Activated CD4-positive, alpha-beta T cell treated with anti-CD3 and anti-CD28 coated beads, Interleukin-2, Interleukin-6, amounts not matched to agents 100 ng/mL and 50 ng/mL, durations not matched to agents 16 hours and 8 hours (primary cell): ENCODE results near the gene NOS1AP.
"Not testable (repeated sequence)": the region's sequence is repeated elsewhere in the genome, so short reads cannot be mapped to it uniquely, and the experiment has no call there.

Source experiments
- DNase-seq: peaks from one replicate; pipeline ENCODE4 v3.0.0-alpha.2; 2020

NOS1AP gene

DNA sequence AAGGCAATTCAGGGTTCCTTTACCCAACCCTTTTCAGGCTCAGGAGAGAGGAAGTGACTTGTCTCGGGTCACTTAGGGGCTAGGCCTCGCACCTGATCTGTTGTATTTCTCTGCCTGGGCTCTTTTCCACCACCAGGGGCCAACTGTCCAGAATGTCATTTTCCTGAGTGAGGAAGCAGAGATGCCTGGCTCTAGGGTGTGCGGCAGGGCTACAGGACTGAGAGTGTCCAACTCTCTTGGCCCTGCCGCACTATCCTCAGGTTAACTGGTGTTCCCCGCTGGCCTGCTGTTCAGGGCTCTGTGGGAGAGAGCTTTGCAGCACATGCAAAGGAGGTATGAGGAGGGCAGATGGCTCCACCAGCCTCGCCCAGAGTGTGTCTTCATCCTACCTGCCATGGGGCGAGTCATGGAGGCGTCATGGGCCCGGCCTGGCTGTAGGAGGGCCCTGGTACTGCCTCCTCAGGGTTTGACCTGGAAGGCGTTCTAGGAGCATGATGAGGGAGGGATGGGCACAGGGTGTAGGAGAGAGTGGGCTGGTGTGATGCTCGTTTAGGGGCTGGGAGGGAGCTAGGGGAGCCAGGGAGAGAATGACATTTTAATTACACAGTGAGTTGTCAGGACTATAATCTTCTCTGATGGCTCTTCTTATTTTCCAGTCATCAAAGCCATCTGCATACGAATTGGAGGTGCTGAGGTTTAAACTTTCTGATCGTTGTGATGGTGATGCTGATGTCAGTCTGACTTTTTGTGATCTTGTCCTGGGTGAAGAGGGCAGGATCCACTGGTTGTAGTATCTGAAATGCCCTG is 128.3 kb downstream of the NOS1AP start:
- no peak for DNase-seq

DNA sequence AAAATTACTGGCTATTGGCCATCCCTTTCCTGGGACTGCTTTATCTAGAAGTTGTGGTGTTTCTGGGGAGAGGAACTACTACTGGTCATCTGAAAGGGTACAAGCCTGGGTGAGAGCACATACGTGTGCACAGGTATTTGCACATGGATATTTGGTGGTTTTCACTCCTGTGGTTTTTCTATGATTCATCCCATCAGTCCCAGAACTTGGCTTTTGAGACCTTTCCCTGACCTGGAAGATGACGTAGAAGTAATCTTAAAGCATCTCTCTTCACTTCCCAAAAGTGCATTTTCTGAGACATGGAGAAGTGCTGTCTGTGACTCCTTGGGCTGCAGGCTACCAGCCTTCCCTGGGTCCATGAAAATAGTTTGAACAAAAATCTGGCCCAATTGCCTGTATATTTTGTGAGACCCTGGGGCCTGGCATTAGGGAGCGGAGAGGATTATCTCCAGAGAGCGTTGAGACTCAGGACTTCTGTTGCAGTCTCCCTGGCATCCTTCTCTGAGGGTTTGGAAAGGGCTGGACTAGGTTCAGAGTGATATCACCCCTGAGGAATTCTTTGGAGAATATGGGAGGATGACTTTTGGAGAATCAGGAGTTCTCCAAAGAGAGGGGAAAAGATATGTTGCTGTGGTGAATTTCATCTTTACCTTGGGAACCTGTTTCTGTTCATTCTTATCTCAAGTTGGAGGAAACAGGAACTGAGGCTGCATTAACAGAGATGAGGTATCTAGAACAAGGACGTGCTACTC is 130.8 kb downstream of the NOS1AP start:
- no peak for DNase-seq

DNA sequence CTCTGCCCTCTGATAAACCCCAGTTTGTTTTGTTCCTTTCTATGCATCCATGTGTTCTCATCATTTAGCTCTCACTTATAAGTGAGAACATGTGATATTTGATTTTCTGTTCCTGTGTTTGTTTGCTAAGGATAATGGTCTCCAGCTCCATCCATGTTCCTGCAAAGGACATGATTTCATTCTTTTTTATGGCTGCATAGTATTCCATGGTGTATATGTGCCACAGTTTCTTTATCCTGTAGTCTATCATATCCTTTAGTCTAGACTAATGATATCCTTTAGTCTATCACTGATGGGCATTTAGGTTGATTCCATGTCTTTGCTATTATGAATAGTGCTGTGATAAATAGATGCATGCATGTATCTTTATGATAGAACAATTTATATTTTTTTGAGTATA is 131.6 kb downstream of the NOS1AP start:
- not testable (repeated sequence) for DNase-seq

DNA sequence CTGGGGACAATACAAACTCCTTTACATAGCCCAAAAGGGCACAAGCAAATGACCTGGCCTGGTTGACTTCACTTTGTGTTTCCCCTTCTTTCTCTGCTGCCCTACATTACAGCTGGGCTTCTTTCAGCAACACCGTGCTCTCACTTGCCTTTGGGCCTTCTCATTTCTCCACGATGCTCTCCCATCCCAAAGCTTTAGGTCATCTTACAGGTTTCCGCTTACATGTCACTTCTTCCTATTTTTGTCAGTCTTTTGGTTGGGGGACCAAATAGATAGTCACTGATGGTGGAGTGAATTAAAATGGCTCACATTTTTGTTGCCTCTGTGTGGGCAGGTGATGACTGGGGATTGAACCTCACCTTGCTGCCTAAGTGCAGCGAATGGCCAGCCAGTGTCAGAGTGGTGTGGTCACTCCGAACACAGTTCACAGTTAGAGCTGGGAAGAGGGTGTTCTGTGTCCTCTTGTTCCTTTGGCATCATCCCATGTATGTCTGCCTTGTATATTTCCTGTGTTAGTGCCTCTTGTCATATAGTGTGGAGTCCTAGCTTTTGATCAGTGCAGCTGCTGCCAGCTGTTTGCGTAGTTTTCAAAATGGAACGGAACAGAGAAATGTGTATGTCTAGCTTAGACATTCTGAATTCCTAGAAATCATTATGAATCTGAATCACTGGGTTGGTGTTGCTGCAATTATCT is 134.8 kb downstream of the NOS1AP start:
- no peak for DNase-seq

DNA sequence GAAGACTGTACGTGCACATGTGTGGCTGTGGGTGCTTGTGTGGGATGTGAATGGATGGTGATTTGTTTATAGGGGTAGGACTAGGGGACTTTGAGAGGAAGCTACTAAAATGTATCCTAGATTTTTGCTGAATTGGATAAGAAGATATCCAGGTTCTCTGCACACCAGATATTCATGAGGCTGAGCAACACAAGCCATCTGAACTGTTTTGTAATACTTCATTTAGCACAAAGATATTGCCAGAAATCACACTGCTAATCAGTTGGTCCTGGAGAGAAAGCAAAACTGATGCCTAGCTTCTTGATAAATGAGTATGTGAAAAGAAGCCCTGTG is 135.3 kb downstream of the NOS1AP start:
- no peak for DNase-seq

DNA sequence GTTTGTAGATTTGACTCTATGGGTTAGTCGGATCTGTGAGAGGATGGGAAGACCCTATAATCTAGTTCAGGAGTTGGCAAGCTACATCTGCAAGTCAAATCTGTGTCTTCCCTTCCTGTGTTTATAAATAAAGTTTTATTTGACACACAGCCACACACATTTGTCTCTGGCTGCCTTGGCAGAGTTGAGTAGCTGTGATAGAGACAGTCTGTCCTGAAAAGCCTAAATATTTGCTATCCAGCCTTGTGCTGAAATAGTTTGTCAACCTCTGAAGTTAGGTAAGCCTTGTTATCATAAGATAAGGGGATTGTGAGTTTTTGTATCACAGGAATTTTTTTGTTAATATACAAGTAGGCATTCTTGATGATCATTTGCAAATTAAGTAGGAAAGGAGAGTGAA is 136.8 kb downstream of the NOS1AP start:
- no peak for DNase-seq

DNA sequence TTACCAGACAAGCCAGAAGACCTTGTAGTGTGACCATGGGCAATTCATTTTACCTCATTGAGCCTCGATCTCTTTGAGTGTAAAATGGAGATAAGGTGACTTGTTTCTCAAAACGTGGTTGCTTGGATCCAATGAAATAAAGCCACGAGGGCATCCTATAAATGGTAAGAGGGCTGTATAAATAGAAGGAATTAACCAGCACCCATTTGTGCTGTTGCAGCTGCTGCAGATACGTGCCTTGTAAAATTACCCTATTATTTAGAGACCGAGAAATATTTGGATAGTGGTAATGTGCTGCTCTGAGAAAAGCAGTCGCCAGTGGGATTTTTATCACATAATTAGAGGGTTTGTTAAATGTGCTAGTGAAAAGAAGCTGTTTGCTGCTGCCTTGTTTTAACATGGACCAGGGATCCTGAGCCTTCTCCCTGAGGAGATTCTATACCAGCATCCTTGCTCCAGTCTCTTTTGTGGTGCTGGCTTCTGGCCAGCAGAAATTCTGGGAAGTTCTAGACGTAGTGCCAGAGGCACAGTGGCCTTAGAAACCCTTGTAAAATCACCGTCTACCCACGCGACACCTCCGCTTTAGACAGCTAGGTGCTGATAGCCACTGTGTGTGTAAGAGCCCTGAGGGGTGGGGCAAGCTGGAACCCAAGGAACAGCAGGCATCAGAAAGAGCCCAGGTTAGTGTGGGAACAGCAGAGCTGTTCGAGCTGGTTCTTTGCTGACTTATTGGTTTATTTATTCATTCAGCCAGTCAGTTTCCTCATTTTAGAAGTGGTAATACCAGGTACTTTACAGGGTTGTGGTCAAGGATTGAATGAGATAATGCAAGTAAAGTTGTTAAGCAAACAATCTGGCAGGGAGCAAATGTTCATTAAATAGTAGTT is 137.5 kb downstream of the NOS1AP start:
- no peak for DNase-seq

DNA sequence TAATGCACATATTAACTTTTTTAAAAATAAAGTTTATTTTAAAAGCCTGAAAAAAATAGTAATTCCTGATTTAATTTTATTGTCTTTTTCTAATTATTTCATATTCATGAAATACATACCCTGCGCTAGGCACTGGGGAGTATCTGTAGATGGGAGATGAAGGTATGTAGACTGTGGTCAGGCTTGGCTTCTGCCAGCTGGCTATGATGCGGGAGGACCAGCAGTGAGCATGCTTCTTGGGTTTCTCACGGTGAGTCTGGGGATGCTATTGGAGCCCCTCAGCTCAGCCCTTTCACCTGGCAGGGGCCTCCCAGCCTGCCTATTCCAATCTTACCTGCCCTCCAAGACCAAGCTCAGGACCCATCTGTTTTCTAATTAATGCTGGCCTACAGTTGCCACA is 138.4 kb downstream of the NOS1AP start:
- DNase-seq, result no peak

DNA sequence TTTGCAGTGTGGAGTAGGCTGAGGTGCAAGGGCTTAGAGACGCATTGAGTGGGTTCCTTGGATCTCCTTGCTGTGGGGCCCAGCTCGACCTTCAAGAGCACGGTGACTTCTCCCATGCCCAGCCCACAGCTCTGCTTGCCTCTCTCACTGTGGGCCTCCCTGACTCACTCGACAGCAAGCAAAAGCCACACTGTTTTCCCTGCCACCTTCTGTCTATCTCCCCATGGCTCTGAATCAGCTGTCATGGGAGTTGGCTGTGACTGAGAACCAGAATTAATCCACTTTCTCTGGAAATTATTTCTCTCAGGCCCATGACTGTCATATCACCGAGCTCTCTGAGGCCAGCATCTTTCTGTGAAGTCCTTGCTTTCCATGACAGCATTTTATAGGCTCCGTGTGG is 140.7 kb downstream of the NOS1AP start:
- no peak for DNase-seq

DNA sequence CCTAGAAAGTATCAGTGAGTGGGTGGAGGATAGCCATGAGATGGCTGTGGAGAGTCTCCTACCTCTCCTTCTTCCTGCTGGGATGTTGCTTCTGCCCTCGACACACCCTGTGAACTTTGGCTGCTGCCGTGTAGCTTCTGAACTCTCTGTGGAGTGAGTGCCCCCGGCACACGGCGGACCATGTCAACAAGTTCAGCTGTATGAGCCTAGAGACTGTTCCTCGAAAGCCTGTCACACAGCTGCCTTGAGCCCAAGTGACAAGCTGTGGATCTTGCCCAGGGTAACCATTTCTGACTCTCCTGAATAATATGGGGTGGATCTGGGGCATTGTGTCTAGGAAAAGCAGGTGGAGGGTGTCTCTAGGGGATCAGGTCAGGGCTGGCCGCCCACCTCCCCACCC is 143.2 kb downstream of the NOS1AP start:
- no peak for DNase-seq

DNA sequence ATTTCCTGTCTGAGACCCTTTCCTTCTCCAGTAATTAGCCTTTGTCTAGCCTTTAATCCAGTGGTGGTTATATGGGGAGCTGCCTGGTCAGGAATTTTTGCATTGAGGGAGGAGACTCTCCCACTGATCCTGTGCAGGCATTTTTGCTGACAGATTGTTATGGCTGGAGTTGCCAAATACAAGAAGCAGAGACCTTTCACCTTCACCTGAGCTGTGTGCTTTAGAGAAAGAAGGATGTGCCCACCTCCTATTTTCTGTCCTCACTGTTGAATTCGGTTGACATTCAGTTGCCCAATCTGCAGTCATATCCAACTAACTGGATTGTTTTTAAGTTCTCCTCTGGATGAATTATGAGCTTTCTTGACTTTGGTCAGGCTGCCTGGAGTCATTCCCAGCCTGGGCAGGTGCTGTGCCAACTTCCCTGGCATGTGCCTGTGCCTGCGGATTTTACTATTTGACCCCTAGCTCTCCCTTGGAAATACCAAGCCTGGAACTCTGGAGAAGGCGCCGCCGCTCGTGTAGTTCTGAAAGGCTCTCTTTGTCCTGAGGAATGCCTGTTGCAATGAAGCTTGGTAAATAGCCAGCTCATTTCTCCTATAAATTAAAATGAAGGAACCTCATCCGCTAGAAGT is 143.9 kb downstream of the NOS1AP start:
- DNase-seq, result no peak

DNA sequence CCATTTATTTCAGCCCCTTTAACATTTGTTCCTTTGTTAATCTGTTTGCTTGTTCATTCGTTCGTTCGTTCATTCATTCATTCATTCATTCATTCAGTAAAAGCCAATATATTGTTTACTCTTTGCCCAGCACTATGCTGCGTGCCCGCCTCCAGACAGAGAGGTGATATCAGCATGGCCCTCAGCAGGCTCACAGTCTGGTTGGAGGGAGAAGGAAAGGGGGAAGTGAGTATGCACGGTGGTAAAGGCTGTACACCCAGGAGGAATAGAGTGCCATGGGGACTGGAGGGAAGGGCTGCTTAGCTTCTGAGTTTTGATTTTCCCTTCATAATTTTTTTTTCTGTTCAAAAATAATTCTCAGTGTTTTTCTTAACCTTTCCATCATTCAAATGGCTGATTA is 144.7 kb downstream of the NOS1AP start:
- no peak for DNase-seq

DNA sequence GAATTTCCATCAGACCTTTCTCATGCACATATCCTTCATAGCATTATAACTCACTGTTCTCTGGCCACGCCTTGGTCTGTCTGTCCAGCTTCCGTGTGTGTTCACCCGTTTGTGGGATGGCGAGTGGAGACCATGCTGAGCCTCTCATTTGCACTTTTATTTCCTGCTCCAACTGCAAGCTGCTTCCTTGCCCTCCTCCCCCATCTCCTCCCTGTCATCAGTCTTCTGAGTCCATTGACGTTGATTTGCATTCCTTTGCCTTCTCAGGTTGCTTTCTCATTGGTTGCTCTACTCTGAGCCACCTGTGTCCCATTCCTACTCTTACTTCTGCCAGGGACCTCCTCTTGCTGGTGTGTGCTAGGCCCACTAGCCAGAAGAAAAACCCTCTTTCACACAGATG is 146.4 kb downstream of the NOS1AP start:
- DNase-seq, result no peak

DNA sequence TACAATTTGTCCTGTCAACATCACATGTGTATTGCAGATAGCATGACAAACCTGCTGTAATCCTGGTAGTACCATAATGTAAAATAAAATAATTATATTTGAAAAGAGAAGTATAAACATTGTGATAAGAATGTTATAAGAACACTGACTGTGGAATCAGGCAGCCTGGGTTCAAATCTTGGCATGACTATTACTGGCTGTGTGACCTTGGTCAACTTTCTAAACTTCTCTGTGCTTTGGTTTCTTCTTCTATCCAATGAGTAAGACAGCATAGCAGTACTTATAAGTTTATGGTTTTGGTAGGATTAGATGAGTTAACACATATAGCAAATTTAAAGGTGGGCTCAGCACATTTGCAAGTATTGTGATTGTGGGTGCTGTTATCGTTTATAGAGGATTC is 147.1 kb downstream of the NOS1AP start:
- DNase-seq, result no peak

DNA sequence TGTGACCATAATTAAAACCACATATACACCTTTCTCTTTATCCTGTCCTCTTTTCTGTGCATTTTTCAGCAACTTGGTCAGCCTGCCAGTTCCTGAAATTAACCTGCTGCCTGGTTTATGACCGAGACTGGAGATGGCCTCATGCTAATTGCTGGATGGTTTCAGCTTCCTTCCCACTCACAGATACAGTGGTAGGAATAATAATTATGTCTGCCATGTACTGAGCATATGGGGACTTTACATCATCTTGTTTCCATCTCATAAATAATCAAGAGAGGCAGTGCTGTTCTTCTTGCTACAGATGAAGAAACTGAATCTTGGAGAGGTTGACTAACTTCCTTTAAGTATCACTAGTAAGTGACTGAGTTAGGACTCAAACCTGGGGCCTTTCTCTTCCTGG is 148.2 kb downstream of the NOS1AP start:
- no peak for DNase-seq

DNA sequence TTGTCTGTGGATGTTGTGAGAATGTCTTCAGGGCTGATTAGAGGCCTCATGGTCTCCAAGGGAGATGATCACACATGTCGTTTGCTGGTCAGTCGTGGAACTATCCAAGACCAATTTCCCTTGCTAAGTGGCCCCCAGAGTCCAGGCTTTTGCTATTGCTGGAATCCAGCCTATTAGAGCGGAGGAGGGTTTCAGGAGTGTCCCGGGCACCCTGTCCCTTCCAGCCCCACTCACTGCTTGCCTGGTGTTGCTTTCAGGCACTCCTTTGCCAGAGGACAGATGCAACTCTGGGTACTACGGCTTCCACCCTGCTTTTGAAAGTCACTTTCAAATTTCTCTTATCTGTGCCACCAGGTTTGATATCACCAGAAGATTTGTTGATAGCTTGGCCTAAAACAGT is 149.1 kb downstream of the NOS1AP start:
- DNase-seq, result no peak

DNA sequence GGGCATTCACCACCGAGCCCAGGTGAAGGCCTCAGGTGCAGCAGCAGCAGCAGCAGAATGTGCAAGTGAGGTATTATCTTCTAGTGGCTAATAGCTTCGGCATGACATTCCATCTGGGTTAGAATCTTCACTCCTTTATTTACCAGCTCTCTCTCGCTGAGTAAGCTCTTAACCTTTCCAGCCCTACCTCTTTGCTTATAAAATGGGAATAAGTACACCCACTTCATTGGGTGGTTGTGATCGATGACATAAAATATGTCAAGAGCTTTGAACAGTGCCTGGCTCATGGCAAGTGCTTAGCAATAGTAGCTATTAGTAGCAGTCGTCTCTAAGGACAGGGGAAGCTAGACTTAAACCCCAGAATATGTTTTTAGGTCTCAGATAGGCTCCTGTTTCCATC is 149.5 kb downstream of the NOS1AP start:
- DNase-seq, result no peak

DNA sequence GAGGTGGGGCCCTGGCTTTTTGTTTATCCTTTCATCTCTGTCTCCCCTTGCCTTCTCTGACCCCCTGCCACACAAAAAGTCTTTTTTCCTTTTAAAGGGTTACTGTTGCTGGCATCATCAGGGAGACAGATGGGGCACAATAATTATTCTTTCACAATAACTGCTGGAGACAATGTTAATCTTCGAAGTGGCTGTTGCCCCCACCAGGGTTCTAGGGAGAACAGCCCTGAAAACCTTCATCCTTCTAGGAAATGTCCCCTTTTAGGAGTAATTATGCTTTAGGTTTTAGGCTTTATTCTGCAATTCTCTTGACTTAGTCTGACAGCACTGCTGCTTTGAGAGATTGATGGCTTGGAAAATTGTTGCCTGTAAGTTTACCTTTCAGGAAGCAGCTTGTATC is 150.0 kb downstream of the NOS1AP start:
- DNase-seq, result no peak

DNA sequence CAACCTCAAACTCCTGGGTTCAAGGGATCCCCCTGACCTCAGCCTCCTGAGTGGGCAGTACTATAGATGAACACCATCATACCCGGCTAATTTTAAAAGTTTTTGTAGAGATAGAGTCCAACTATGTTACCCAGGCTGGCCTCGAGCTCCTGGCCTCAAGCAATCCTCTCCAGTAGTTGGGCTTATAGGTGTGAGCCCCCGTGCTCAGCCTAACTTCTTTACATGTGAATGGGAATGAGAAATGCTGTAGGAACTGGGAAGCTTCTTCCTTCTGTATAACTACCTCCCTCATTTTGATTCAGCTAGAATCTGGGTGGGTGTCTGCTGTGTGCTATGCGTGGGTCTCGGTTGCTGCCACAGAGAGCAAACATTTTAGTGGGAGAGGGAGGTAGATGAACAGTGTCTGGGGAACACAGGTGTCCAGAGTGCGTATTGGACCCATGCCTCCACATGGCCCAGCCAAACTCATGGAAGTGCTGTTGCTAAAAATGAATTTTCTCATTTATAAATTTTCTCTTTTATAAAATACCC is 150.6 kb downstream of the NOS1AP start:
- DNase-seq, result no peak

DNA sequence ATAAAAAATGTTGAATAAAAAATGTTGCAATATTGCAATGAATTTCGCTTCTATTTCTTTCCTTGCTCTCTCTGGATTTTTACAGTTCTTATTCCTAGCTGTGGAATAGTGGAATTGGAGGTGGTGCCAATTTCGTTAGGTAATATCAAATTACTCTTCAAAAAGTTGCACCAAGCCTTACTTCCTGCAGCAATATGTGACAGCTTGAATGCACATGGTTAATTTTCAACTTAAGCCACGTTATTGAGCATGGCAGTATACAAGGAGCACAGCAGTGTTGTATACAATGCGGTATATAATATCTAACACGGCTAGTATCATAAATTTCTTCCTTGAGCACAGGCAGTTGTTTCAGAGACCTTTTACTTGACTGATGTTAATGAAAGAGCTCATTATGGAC is 152.5 kb downstream of the NOS1AP start:
- no peak for DNase-seq

DNA sequence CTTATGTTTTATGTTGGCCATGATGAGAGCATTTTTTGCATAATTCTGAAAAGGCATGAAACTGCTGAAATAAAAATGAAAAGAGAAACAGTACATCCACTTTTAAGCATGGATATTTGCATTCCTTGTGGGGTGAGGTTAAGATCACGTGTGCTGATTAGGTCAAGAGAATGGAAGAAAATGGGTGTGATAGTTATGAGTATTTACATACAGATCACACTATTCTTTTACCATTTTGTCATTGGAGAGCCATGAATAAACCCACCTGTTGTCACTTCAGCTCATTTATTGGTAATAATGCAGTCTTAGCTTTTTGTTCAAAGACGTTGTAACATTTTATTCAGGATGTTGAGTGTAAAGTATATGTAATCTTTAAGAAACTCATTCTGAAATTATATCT is 153.2 kb downstream of the NOS1AP start:
- DNase-seq, result no peak

DNA sequence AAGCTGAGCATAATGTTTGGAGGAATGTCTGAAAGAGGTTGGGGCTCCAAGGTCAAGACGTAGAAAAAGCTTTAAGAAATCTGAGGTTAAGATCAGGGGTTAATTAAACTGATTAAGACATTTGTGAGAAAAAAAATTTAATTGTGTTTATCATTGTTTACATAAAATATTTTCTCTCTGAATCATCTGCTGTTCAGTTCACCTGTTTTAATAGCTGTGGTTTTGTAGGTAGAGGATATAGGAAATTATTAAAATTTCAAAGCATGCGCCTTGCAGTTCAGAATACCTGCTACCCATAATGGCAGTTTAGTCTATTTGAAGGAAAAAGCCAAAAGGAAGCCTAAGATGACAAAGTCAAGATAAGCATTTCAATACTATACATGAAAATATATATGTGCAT is 154.0 kb downstream of the NOS1AP start:
- DNase-seq, result no peak
